ENCODE results near the gene MYO5B. TPM values are rescaled to one million over a fixed set of nuclear protein-coding genes. Genes with fewer than 3 reads are reported as not detected.

MYO5B gene
- total RNA-seq, 2 donors from 2014 or later: 106 to 132 TPM

DNA sequence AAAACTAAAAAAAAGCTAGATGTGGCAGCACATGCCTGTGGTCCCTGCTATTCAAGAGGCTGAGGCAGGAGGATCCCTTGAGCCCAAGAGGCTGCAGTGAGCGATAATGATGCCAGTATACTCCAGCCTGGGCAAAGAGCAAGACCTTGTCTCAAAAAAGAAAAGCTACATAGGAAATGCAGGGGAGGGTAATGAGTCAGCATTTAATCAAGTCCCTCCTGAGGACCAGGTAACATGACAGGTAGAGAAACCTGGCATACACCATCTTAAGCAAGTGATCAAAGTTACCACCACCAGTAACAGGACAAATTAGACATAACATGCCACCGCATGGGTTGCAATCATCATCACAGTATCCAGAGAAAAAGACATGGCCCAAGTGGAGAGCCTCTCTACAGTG lies 25.8 kb downstream of the MYO5B start:
- TF ChIP-seq, protein P1, sequence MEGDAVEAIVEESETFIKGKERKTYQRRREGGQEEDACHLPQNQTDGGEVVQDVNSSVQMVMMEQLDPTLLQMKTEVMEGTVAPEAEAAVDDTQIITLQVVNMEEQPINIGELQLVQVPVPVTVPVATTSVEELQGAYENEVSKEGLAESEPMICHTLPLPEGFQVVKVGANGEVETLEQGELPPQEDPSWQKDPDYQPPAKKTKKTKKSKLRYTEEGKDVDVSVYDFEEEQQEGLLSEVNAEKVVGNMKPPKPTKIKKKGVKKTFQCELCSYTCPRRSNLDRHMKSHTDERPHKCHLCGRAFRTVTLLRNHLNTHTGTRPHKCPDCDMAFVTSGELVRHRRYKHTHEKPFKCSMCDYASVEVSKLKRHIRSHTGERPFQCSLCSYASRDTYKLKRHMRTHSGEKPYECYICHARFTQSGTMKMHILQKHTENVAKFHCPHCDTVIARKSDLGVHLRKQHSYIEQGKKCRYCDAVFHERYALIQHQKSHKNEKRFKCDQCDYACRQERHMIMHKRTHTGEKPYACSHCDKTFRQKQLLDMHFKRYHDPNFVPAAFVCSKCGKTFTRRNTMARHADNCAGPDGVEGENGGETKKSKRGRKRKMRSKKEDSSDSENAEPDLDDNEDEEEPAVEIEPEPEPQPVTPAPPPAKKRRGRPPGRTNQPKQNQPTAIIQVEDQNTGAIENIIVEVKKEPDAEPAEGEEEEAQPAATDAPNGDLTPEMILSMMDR (IDR thresholded peaks at IDR 0.05): no peak
- no peaks in the 10 kb centered on the region for H3K4me1 ChIP-seq

DNA sequence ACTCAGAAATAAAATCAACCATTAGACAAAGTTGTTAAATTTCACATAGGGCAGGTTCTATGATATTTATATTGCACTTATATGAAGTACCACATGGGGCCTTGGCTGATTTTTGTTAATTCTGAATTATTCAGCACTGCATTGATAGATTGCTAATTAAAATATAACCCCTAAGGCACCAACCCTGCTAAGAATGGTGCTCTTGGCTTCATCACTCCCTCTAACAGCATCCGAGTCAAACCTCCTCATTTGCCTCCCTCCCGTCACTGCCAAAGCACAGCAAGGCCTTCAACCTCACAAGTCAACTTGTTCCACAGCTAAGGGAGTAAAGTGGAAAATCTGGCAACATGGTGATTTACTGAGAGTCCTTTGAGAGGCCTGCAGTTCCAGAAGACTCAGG lies 27.0 kb downstream of the MYO5B start:
- Histone ChIP-seq H3K4me3 (no peak overlapping the region), H3K36me3 (no peaks in the 10 kb centered on the region), H3K4me1 (no peaks in the 10 kb centered on the region), H3K27me3 (no peaks in the 10 kb centered on the region), H3K9me3 (no peaks in the 10 kb centered on the region), H3K27ac (no peak overlapping the region), H3K9ac (ENCODE audit: low read depth in 2 of 2, low read length in 2 of 2) (no peak overlapping the region)
- intact Hi-C loops (cut with DNase I): no loop called here
- TF ChIP-seq, protein P1 (IDR thresholded peaks at IDR 0.05): no peak
- no peak for DNase-seq

More for the DNA sequence above, 25.8 kb downstream of the MYO5B start:
- Histone ChIP-seq H3K36me3 (no peaks in the 10 kb centered on the region), H3K27me3 (no peaks in the 10 kb centered on the region), H3K27ac (no peak overlapping the region), H3K4me3 (no peak overlapping the region), H3K9me3 (no peaks in the 10 kb centered on the region), H3K9ac (ENCODE audit: low read depth in 2 of 2, low read length in 2 of 2) (no peak overlapping the region)
- no peak for DNase-seq
- intact Hi-C loops (cut with DNase I): no loop called here

DNA sequence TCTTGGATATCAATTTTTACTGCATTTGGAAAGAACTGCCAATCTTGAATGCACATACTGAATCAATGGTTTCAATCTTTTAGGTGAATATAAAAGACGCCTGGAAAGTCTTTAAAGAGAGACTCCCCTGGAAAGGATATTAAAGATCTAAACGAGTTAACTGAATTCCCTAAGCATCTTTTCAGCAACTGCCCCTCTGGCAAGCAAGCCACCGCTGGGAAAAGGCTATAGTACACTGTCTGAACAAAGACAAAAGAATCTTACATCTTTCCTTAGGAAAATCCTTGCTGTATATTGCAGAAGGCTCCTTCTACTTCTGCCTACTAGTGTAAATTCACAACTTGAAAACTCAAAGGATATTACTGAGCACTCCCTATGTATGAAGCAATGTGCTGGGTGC lies 28.0 kb downstream of the MYO5B start:
- intact Hi-C loops (cut with DNase I): no loop called here
- TF ChIP-seq, protein P1 (IDR thresholded peaks at IDR 0.05): no peak

DNA sequence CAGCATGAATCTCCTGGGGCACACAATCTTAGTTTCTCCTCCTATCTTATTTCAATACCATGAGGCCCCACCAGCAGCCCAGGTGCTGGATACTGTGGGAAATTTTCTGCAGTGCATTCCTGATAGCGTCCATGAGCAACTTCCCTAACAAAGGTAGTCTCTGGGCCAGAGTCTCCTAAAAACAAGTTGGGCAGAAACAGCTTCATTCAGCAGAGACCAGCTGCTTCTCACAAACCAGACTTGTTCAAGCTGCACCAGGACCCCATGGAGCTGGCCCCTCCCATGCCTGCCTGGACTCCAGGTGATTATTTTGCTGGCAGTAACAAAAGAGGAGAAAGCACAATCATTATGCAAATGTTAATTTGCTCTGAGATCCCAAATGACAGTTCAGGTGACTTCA lies 31.4 kb downstream of the MYO5B start:
- H3K27me3 ChIP-seq: no peaks in the 10 kb centered on the region
- no peak overlapping the region for H3K9ac ChIP-seq (ENCODE audit: low read depth in 2 of 2, low read length in 2 of 2)
- peaks cover 16% of the 10 kb centered on the region for H3K4me1 ChIP-seq
- DNase-seq: no peak
- no peak overlapping the region for H3K27ac ChIP-seq
- no peaks in the 10 kb centered on the region for H3K9me3 ChIP-seq
- no peak overlapping the region for H3K4me3 ChIP-seq
- intact Hi-C loops (cut with DNase I): no loop called here
- TF ChIP-seq, protein P1 (IDR thresholded peaks at IDR 0.05): no peak
- no peaks in the 10 kb centered on the region for H3K36me3 ChIP-seq

More for the DNA sequence above, 28.0 kb downstream of the MYO5B start:
- no peak for DNase-seq
- H3K9me3 ChIP-seq: no peaks in the 10 kb centered on the region
- H3K27ac ChIP-seq: no peak overlapping the region
- H3K36me3 ChIP-seq: no peaks in the 10 kb centered on the region
- no peak overlapping the region for H3K4me3 ChIP-seq
- no peak overlapping the region for H3K9ac ChIP-seq (ENCODE audit: low read depth in 2 of 2, low read length in 2 of 2)
- no peaks in the 10 kb centered on the region for H3K27me3 ChIP-seq
- H3K4me1 ChIP-seq: no peaks in the 10 kb centered on the region

DNA sequence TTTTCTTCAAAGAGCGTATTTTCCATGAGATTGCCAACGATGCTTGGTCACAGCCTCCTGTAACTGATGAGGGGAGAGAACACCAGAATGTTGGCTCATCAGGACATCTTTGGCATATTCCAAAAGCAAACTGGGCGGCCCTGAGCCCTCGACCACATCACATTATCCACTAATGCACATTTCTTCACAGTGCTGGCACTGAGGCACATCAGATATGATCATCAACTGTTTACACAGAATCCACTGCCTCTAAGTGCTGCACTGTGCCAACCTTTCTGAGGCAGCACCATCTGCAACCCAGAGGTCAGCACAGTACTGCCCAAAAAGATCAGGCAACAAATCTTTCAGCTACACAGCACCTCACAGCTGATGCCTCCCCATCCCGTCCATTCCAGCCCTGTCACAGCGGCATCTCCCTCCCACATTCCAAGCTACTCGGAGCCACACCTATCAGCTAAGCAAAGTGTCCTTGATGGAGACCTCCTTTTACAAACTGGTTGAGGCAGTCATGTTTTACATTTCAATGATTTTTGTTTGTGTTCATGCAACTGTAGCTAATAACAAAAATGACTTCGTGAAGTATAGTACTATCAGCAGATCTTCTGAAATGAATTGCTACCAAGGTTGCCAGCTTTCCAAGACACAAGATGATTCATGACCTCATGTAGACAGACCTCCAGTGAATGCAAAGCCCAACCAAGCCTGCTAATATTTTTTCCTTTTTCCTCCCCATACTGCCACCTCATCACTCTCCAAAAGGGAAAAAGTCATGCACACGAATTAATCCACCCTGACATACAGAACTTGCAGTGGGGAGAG lies 32.3 kb downstream of the MYO5B start:
- no peak for DNase-seq
- TF ChIP-seq, protein P1 (IDR thresholded peaks at IDR 0.05): no peak
- Histone ChIP-seq H3K27me3 (no peaks in the 10 kb centered on the region), H3K9ac (ENCODE audit: low read depth in 2 of 2, low read length in 2 of 2) (no peak overlapping the region), H3K9me3 (no peaks in the 10 kb centered on the region), H3K27ac (no peak overlapping the region), H3K36me3 (no peaks in the 10 kb centered on the region), H3K4me3 (no peak overlapping the region), H3K4me1 (peaks cover 19% of the 10 kb centered on the region)
- intact Hi-C loops (cut with DNase I): no loop called here

Data from colonic mucosa (tissue), 4 donors.